GM23338 (cell line): ENCODE results near the gene INAFM1. TPM values are rescaled to one million over a fixed set of nuclear protein-coding genes. Genes with fewer than 3 reads are reported as not detected.

Experiments
- ATAC-seq: fragments of 200-7000 bp; cut with Tn5 transposase; 3 replicates; pipeline ENCODE4 v1.9.1; 2020
- DNase-seq: peaks from one replicate; pipeline ENCODE4 v3.0.0-alpha.2; 2015; ENCODE audit warnings: low spot score
- H2AFZ ChIP-seq: fragments of 200-600 bp; sonication (generic); 2 replicates; pipeline ENCODE4 v1.8.0; 2016; ENCODE audit warnings: antibody characterized with exemption, mild to moderate bottlenecking, moderate library complexity
- H3F3A ChIP-seq: fragments of 200-600 bp; sonication (generic); replicated peaks from 2 replicates; pipeline ENCODE4 v1.8.0; 2017; ENCODE audit warnings: antibody characterized with exemption, mixed run types, low read depth
- H3K27ac ChIP-seq: fragments of 200-600 bp; sonication (generic); 2 replicates; pipeline ENCODE4 v1.6.1; 2016; ENCODE audit warnings: low read depth
- H3K27me3 ChIP-seq: fragments of 200-600 bp; sonication (generic); 2 replicates; pipeline ENCODE4 v1.8.0; 2016; ENCODE audit warnings: mild to moderate bottlenecking, mixed run types, moderate library complexity; ENCODE audit not compliant: insufficient read depth
- H3K36me3 ChIP-seq: fragments of 200-600 bp; sonication (generic); 2 replicates; pipeline ENCODE4 v1.8.0; 2016; ENCODE audit warnings: mild to moderate bottlenecking; ENCODE audit not compliant: insufficient read depth
- H3K4me1 ChIP-seq: fragments of 200-600 bp; sonication (generic); 2 replicates; pipeline ENCODE4 v1.8.0; 2016; ENCODE audit warnings: mild to moderate bottlenecking, moderate library complexity; ENCODE audit not compliant: insufficient read depth
- H3K4me2 ChIP-seq: fragments of 200-600 bp; sonication (generic); 2 replicates; pipeline ENCODE4 v1.7.1; 2017; ENCODE audit warnings: mixed run types
- H3K4me3 ChIP-seq: fragments of 200-600 bp; sonication (generic); 2 replicates; pipeline ENCODE4 v1.6.1; 2016; ENCODE audit warnings: mixed run types
- H3K79me2 ChIP-seq: fragments of 200-600 bp; sonication (generic); replicated peaks from 2 replicates; pipeline ENCODE4 v1.8.0; 2017; ENCODE audit warnings: mild to moderate bottlenecking; ENCODE audit not compliant: insufficient read depth
- H3K9me2 ChIP-seq: fragments of 200-600 bp; sonication (generic); 2 replicates; pipeline ENCODE4 v1.8.0; 2017; ENCODE audit not compliant: insufficient read depth
- H4K20me1 ChIP-seq: fragments of 200-600 bp; sonication (generic); replicated peaks from 2 replicates; pipeline ENCODE4 v1.8.0; 2017; ENCODE audit warnings: mild to moderate bottlenecking; ENCODE audit not compliant: insufficient read depth
- H3K27ac Mint-ChIP-seq: 2 replicates; pipeline ENCODE4 v1.8.0; 2020; ENCODE audit warnings: inconsistent platforms, mild to moderate bottlenecking, moderate library complexity, mixed read lengths
- H3K27me3 Mint-ChIP-seq: 3 replicates; pipeline ENCODE4 v1.8.0; 2022; ENCODE audit warnings: low read depth, mild to moderate bottlenecking, moderate library complexity, mixed read lengths, inconsistent platforms; ENCODE audit not compliant: insufficient read depth, poor library complexity
- H3K36me3 Mint-ChIP-seq: 3 replicates; pipeline ENCODE4 v1.8.0; 2021; ENCODE audit warnings: low read depth, mild to moderate bottlenecking, inconsistent platforms, moderate library complexity, mixed read lengths
- H3K4me1 Mint-ChIP-seq: 3 replicates; pipeline ENCODE4 v1.8.0; 2020; ENCODE audit warnings: mild to moderate bottlenecking, inconsistent platforms, mixed read lengths
- H3K4me3 Mint-ChIP-seq: 3 replicates; pipeline ENCODE4 v1.8.0; 2021; ENCODE audit warnings: moderate library complexity, mild to moderate bottlenecking, inconsistent platforms, mixed read lengths
- H3K9me3 Mint-ChIP-seq: 3 replicates; pipeline ENCODE4 v1.8.0; 2020; ENCODE audit warnings: moderate library complexity, mild to moderate bottlenecking, inconsistent platforms, mixed read lengths
- EZH2 ChIP-seq: fragments of 200-600 bp; sonication (generic); IDR thresholded peaks from one replicate; pipeline ENCODE4 v1.8.0; 2017; ENCODE audit warnings: antibody characterized with exemption, mild to moderate bottlenecking, low read depth; ENCODE audit not compliant: unreplicated experiment
- EZH2phosphoT487 ChIP-seq: fragments of 200-600 bp; sonication (generic); IDR thresholded peaks from one replicate; pipeline ENCODE4 v1.8.1; 2018; ENCODE audit warnings: antibody characterized with exemption; ENCODE audit not compliant: unreplicated experiment
- JUNB ChIP-seq: IDR thresholded peaks from one replicate; pipeline ENCODE4 v1.6.1; 2016; ENCODE audit warnings: antibody characterized with exemption; ENCODE audit not compliant: unreplicated experiment
- NANOG ChIP-seq: IDR thresholded peaks from 2 replicates; pipeline ENCODE4 v1.6.1; 2016; ENCODE audit warnings: antibody characterized with exemption, borderline replicate concordance
- POLR2AphosphoS5 ChIP-seq: IDR thresholded peaks from 2 replicates; pipeline ENCODE4 v1.6.1; 2016; ENCODE audit warnings: antibody characterized with exemption, low read depth
- STAT1 ChIP-seq: IDR thresholded peaks from one replicate; pipeline ENCODE4 v1.6.1; 2016; ENCODE audit warnings: antibody characterized with exemption; ENCODE audit not compliant: unreplicated experiment
- polyA plus RNA-seq: library from polyadenylated mRNA; unstranded; fragments of >200 nt; fragmentation: Nextera tagmentation; extraction: Ambion mirVana; gene quantifications from 2 replicates; pipeline ENCODE4 v1.2.1, GENCODE V29; 2016
- total RNA-seq: library from RNA; depleted of rRNA; stranded (reverse); fragments of >200 nt; shearing (Covaris generic); gene quantifications from 2 replicates; pipeline ENCODE4 v1.2.3, GENCODE V29; 2014
- TF ChIP-seq, protein P1 (sequence below): IDR thresholded peaks from one replicate; pipeline ENCODE4 v1.6.1; 2018; ENCODE audit warnings: antibody characterized with exemption; ENCODE audit not compliant: unreplicated experiment
- TF ChIP-seq, protein P2 (sequence below), 2 experiments: fragments of 200-600 bp in 1 of 2; sonication (generic) in 1 of 2; conservative IDR thresholded peaks; 2 replicates each; pipeline versions ENCODE4 v1.5.1 to v1.6.1; 2016 to 2017; ENCODE audit warnings: antibody characterized with exemption in 2 of 2, low read depth in 2 of 2, mild to moderate bottlenecking in 2 of 2, moderate library complexity in 1 of 2
- TF ChIP-seq, protein P3 (sequence below): IDR thresholded peaks from 2 replicates; pipeline ENCODE4 v1.6.1; 2016; ENCODE audit warnings: antibody characterized with exemption

The INAFM1 gene
- total and polyA plus RNA-seq, 2 experiments from 2014 or later, result 2.9 to 10.2 TPM

DNA sequence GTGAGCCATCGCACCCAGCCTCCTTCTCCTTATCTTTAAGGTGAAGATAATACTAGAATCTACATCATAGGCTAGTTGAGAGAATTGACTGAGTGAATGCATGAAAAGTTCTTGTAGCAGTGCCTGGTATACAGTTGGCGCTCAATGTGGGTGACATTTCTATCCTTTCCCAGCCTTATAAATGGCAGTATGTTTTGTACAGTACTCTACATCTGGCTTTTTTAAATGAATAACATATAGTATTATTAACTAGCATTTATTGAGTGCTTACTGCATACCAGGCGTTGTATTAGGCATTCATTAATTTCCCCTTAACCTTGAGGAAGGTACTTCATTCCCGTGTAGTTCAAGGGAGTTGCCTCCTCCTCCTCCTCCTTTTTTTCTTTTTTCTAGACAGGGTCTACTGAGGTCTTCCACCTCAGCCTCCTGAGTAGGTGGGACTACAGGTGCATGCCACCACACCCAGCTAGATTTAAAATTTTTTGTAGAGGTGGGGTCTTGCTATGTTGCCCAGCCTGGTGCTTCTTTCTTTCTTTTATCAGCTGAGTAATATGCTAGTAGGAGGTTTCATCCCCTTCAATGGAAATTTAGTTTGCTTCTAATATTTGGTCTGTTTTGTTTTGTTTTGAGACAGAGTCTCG, 37.8 kb downstream of the INAFM1 start:
- Histone ChIP-seq H3K4me3 (no peak overlapping the region), H3K79me2 (no peaks in the 10 kb centered on the region), H2AFZ (no peak overlapping the region), H3K27ac (no peak overlapping the region), H3K36me3 (no peaks in the 10 kb centered on the region), H3F3A (no peaks in the 10 kb centered on the region), H3K27me3 (no peaks in the 10 kb centered on the region), H3K9me2 (no peaks in the 10 kb centered on the region), H3K4me1 (no peaks in the 10 kb centered on the region), H3K4me2 (no peak overlapping the region), H4K20me1 (no peaks in the 10 kb centered on the region)
- no peak overlapping the region for H3K4me3 Mint-ChIP-seq
- no peak for DNase-seq
- no peaks in the 10 kb centered on the region for H3K36me3 Mint-ChIP-seq
- H3K9me3 Mint-ChIP-seq, result peaks cover 3% of the 10 kb centered on the region; the same call in 1 of the 3 replicates
- TF ChIP-seq POLR2AphosphoS5 (no peak), JUNB (no peak)
- ATAC-seq, result no peak
- H3K27me3 Mint-ChIP-seq, result peaks cover 7% of the 10 kb centered on the region
- H3K4me1 Mint-ChIP-seq, result no peaks in the 10 kb centered on the region
- no peak overlapping the region for H3K27ac Mint-ChIP-seq

DNA sequence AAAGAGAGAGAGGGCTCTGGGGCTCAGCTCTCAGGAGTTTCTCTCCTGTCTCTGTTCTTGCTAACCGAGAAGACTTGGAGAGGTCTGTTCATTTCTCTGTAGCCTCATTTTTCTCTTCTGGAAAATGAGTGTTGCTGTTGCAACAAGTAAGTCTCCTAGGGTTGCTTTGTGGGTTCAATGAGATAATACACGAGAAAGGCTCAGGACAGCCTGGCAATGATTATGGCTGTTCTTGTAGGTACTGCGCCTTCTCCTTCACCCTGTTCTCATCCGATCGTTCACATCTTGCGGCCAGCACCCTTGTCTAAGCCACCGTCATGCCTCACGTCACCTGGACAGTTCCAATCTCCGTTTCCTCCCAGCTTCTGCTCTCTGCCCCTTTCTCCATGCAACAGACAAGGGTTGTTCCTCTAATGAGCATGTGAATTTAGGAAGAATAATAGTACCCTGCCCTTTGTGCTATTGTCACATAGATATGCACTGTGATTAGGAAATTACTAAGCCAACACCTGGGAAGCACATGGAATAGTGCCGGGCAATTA, 39.1 kb downstream of the INAFM1 start:
- Histone ChIP-seq H3K4me1 (no peaks in the 10 kb centered on the region), H3F3A (no peaks in the 10 kb centered on the region), H3K4me3 (no peak overlapping the region), H3K79me2 (no peaks in the 10 kb centered on the region), H3K27ac (no peak overlapping the region), H3K36me3 (no peaks in the 10 kb centered on the region), H3K27me3 (no peaks in the 10 kb centered on the region), H4K20me1 (no peaks in the 10 kb centered on the region), H2AFZ (no peak overlapping the region), H3K9me2 (no peaks in the 10 kb centered on the region), H3K4me2 (no peak overlapping the region)
- DNase-seq (no peak), ATAC-seq (no peak)
- H3K4me1 Mint-ChIP-seq, result no peaks in the 10 kb centered on the region
- no peaks in the 10 kb centered on the region for H3K36me3 Mint-ChIP-seq
- H3K27ac Mint-ChIP-seq, result no peak overlapping the region
- H3K27me3 Mint-ChIP-seq, result peaks cover 12% of the 10 kb centered on the region
- no peak overlapping the region for H3K4me3 Mint-ChIP-seq
- peaks cover 3% of the 10 kb centered on the region; the same call in 1 of the 3 replicates for H3K9me3 Mint-ChIP-seq
- TF ChIP-seq, protein P1, sequence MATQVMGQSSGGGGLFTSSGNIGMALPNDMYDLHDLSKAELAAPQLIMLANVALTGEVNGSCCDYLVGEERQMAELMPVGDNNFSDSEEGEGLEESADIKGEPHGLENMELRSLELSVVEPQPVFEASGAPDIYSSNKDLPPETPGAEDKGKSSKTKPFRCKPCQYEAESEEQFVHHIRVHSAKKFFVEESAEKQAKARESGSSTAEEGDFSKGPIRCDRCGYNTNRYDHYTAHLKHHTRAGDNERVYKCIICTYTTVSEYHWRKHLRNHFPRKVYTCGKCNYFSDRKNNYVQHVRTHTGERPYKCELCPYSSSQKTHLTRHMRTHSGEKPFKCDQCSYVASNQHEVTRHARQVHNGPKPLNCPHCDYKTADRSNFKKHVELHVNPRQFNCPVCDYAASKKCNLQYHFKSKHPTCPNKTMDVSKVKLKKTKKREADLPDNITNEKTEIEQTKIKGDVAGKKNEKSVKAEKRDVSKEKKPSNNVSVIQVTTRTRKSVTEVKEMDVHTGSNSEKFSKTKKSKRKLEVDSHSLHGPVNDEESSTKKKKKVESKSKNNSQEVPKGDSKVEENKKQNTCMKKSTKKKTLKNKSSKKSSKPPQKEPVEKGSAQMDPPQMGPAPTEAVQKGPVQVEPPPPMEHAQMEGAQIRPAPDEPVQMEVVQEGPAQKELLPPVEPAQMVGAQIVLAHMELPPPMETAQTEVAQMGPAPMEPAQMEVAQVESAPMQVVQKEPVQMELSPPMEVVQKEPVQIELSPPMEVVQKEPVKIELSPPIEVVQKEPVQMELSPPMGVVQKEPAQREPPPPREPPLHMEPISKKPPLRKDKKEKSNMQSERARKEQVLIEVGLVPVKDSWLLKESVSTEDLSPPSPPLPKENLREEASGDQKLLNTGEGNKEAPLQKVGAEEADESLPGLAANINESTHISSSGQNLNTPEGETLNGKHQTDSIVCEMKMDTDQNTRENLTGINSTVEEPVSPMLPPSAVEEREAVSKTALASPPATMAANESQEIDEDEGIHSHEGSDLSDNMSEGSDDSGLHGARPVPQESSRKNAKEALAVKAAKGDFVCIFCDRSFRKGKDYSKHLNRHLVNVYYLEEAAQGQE, result no peak
- TF ChIP-seq NANOG, result no peak
- no peak for TF ChIP-seq EZH2phosphoT487
- no peak for TF ChIP-seq EZH2
- TF ChIP-seq, protein P2, sequence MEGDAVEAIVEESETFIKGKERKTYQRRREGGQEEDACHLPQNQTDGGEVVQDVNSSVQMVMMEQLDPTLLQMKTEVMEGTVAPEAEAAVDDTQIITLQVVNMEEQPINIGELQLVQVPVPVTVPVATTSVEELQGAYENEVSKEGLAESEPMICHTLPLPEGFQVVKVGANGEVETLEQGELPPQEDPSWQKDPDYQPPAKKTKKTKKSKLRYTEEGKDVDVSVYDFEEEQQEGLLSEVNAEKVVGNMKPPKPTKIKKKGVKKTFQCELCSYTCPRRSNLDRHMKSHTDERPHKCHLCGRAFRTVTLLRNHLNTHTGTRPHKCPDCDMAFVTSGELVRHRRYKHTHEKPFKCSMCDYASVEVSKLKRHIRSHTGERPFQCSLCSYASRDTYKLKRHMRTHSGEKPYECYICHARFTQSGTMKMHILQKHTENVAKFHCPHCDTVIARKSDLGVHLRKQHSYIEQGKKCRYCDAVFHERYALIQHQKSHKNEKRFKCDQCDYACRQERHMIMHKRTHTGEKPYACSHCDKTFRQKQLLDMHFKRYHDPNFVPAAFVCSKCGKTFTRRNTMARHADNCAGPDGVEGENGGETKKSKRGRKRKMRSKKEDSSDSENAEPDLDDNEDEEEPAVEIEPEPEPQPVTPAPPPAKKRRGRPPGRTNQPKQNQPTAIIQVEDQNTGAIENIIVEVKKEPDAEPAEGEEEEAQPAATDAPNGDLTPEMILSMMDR (conservative IDR thresholded peaks at IDR 0.05; ENCODE audit: low read depth in 2 of 2), result no peak
- TF ChIP-seq STAT1, result no peak
- TF ChIP-seq, protein P3, sequence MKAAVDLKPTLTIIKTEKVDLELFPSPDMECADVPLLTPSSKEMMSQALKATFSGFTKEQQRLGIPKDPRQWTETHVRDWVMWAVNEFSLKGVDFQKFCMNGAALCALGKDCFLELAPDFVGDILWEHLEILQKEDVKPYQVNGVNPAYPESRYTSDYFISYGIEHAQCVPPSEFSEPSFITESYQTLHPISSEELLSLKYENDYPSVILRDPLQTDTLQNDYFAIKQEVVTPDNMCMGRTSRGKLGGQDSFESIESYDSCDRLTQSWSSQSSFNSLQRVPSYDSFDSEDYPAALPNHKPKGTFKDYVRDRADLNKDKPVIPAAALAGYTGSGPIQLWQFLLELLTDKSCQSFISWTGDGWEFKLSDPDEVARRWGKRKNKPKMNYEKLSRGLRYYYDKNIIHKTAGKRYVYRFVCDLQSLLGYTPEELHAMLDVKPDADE, result no peak
